Measurements from ENCODE around the gene S100A1.
A peak's percentile ranks its signal among the peaks of the same experiment; 100 is the strongest.

S100A1 gene

GRCh38 chr1:153623101-153623500 lies 5.1 kb upstream of the S100A1 start:
- Mint-ChIP-seq H3K4me1 (peaks cover 56% of the 10 kb centered on the region), H3K36me3 (ENCODE audit: low read depth) (peaks cover 73% of the 10 kb centered on the region), H3K27ac (no peak overlapping the region), H3K9me3 (peaks cover 4% of the 10 kb centered on the region), H3K27me3 (ENCODE audit: low read depth, poor library complexity) (no peaks in the 10 kb centered on the region), H3K4me3 (peak overlapping the region; percentile 93)
- TF ChIP-seq CTCF (IDR thresholded peaks at IDR 0.05), result no peak
- DNase-seq, result no peak

GRCh38 chr1:153624965-153625611 lies 3.1 kb upstream of the S100A1 start:
- H3K27me3 Mint-ChIP-seq (ENCODE audit: low read depth, poor library complexity), result no peaks in the 10 kb centered on the region
- H3K27ac Mint-ChIP-seq, result peak overlapping the region; percentile 84
- H3K36me3 Mint-ChIP-seq (ENCODE audit: low read depth), result peaks cover 55% of the 10 kb centered on the region
- no peaks in the 10 kb centered on the region for H3K9me3 Mint-ChIP-seq
- H3K4me1 Mint-ChIP-seq, result peaks cover 76% of the 10 kb centered on the region
- H3K4me3 Mint-ChIP-seq, result peak overlapping the region; percentile 93
- TF ChIP-seq CTCF (IDR thresholded peaks at IDR 0.05), result no peak
- no peak for DNase-seq

GRCh38 chr1:153626477-153626903 lies 1.7 kb upstream of the S100A1 start:
- no peaks in the 10 kb centered on the region for H3K27me3 Mint-ChIP-seq (ENCODE audit: low read depth, poor library complexity)
- no peak for TF ChIP-seq CTCF (IDR thresholded peaks at IDR 0.05)
- peak overlapping the region; percentile 93 for H3K4me3 Mint-ChIP-seq
- no peak for DNase-seq
- peaks cover 47% of the 10 kb centered on the region for H3K36me3 Mint-ChIP-seq (ENCODE audit: low read depth)
- H3K4me1 Mint-ChIP-seq, result peaks cover 88% of the 10 kb centered on the region
- no peaks in the 10 kb centered on the region for H3K9me3 Mint-ChIP-seq
- H3K27ac Mint-ChIP-seq, result peak overlapping the region; percentile 99

- H3K36me3 Mint-ChIP-seq (ENCODE audit: low read depth), result peaks cover 47% of the 10 kb centered on the region
- H3K27me3 Mint-ChIP-seq (ENCODE audit: low read depth, poor library complexity), result no peaks in the 10 kb centered on the region
- H3K4me3 Mint-ChIP-seq, result peak within 1 kb of the TSS; percentile 93
- H3K4me1 Mint-ChIP-seq, result peaks cover 94% of the 10 kb centered on the region
- peak; percentile 89 for DNase-seq
- no peaks in the 10 kb centered on the region for H3K9me3 Mint-ChIP-seq
- peak; percentile 78 for TF ChIP-seq CTCF (IDR thresholded peaks at IDR 0.05)
- peak within 1 kb of the TSS; percentile 99 for H3K27ac Mint-ChIP-seq
Observed at GRCh38 chr1:153626904-153627714, 1.1 kb upstream of the S100A1 start, which contains the start of gene S100A13. Gene S100A13, minus strand, starts transcription at chr1:153627505. Its CDS starts 1,033 bp downstream, at chr1:153626472.

- Mint-ChIP-seq H3K27me3 (ENCODE audit: low read depth, poor library complexity) (peaks cover 3% of the 10 kb centered on the region), H3K4me3 (peak overlapping the region; percentile 38), H3K4me1 (peaks cover 94% of the 10 kb centered on the region), H3K27ac (no peak overlapping the region), H3K36me3 (ENCODE audit: low read depth) (peaks cover 36% of the 10 kb centered on the region), H3K9me3 (peaks cover 12% of the 10 kb centered on the region)
- DNase-seq, result no peak
- no peak for TF ChIP-seq CTCF (IDR thresholded peaks at IDR 0.05)
Observed at GRCh38 chr1:153628638-153629342, 556 bp downstream of the S100A1 start.

Data from nephron progenitor cell (in vitro differentiated cells).